ENCODE results near the gene DFFB.

The DFFB gene

DNA sequence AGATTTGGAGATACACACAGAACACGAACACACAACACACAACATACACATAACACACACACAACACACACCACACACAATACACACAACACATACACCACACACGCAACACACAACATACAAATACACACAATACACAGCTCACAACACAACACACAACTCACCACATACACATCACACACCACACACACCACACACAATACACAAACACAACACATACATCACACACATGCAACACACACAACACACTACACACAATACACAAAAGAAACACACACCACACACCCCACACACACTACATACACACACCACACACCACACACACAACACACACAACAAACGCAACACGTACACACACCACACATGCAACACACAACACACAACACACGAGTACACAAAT lies 71.8 kb downstream of the DFFB start:
- DNase-seq: no peak

DNA sequence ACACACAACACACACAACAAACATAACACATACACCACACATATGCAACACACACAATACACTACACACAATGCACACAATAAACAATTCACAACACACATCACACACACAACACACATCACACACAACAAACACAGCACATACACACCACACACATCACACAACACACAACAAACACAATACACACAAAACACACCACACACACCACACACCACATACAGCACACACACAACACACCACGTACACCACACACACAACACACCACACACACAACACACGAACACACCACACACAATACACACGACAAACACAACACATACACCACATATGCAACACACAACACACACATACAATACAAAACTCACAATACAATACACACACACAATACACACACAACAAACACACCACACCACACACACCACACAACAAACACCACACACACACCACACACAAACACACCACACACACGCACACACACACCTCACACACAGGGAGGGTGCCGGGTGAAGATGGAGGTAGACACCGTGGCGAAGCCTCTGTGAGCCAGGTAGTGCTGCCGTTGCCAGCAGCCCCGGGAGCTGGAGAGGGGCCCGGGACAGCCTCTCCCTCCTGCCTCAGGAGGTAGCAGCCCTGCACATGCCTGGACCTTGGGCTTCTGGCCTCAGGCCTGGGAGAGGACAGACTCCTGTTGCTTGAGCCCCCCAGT lies 73.2 kb downstream of the DFFB start:
- no peak for DNase-seq

DNA sequence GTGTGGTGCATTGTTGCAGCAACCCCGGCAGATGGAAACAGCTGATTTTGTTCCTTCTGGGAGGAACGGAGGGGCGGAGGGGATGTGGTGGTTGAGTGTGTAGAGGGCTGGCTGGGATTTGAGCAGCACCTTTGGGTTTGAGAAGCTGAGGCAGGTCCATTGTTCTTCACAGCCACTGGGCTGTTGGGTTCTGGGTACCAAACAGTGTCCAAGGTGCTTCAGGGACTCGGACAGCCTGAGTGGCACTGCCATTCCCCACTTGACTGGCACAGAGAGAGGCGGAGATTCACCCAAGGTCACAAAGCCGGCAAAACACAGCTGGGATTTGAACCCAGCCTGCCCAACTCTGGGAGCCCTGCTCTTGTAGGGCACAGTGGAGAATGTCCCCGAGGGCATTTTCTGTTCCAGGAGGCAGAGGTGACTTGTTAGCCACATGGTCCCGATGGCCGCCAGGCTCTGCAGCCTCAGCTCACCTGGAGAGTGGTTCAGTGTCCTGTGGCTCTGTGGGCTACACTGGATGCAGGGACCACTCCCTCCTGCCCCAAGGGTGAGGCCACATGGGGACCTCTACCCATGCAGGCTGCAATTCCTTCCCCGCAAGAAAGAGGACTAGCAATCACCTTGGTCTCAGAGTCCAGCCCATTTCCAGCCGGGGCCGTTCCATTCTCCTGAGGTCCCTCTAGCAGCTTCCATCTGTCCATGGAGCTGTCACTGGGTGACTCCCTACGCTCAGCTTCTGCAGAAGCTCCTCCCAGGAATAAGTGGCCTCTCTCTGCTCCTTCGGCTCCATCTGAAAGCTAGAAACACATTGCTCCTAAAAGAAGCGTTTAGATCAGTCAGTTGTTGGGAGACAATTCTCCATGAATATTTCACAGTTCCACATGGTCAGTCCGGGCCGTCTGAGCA lies 74.0 kb downstream of the DFFB start:
- DNase-seq: no peak

DNA sequence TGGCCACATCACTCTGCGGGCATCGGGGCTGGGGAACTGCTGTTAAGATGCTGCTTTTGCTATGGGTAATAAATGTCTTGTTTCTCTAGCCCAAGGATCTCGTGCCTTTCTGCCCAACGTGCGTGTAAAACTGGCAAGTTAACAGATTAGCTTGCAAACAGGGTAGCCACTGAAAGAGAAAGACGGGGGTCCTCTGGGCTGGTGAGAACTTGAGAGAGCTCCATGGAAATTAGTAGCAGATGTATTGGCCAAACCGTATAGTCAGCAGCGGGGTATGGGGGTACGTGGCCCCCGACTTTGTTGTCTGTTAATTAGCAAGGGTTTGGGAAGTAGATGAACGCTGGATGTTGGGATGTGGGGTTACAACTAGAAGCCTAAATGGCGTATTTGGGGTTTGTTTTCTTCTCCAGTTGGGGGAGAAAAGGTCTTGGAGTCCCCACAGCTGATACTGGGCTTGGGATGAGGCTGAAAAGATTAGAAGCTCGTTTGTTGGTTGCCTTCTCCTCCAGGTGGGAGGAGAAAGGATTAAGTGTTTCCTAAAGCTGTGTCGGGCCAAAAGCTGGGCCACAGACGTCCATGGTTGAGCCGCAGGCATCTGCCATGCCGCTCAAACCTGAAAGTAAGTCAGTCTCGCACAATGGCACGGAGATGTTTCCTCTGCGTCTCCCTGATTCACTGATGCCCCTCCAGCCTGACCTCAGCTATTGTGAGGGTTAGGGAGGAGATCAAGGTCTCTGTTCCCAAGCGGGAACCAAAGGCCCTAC lies 75.1 kb downstream of the DFFB start:
- no peak for DNase-seq

All from NCI-H1694 treated with DMSO at 0.1 percent for 48 hours (cell line).